Gastroesophageal sphincter (tissue), 3 donors: ENCODE data around the gene CHST14.

Source experiments
- EP300 ChIP-seq: sonication (generic); formaldehyde crosslinking; IDR thresholded peaks from one replicate; pipeline ENCODE4 v1.6.1; 2017; ENCODE audit warnings: antibody characterized with exemption, mild to moderate bottlenecking
- TF ChIP-seq, protein P1 (sequence below), 4 experiments: fragments of 200-600 bp in 2 of 4; fragments of 450-650 bp in 2 of 4; sonication (generic) in 1 of 4; IDR thresholded peaks; one replicate each; pipeline ENCODE4 v1.5.1; 2017 to 2019; ENCODE audit warnings: antibody characterized with exemption in 4 of 4, mild to moderate bottlenecking in 2 of 4, moderate library complexity in 2 of 4

DNA sequence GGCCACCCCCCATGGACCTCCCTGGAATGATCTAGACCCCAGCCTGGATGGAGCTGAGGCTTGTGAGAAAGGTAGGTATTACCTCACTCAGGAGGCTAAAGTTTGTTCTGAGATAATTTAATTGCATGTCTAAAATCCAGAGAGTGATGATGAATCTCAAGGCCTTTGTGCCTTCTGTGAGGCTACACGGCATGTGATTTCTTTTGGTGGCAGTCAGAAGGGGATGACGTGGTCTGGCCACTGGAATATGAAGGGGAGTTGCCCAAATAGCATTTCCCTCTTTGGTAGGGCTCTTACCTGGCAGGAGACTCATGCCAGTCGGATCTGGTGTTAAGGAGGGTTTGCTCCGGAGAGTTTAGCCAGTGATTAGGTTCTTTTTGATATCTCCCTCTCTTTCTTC, 27.5 kb upstream of the CHST14 start:
- TF ChIP-seq, protein P1, sequence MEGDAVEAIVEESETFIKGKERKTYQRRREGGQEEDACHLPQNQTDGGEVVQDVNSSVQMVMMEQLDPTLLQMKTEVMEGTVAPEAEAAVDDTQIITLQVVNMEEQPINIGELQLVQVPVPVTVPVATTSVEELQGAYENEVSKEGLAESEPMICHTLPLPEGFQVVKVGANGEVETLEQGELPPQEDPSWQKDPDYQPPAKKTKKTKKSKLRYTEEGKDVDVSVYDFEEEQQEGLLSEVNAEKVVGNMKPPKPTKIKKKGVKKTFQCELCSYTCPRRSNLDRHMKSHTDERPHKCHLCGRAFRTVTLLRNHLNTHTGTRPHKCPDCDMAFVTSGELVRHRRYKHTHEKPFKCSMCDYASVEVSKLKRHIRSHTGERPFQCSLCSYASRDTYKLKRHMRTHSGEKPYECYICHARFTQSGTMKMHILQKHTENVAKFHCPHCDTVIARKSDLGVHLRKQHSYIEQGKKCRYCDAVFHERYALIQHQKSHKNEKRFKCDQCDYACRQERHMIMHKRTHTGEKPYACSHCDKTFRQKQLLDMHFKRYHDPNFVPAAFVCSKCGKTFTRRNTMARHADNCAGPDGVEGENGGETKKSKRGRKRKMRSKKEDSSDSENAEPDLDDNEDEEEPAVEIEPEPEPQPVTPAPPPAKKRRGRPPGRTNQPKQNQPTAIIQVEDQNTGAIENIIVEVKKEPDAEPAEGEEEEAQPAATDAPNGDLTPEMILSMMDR (IDR thresholded peaks at IDR 0.05), result no peak
- TF ChIP-seq EP300, result no peak
